ENCODE results near the gene AMOTL2. TPM values are rescaled to one million over a fixed set of nuclear protein-coding genes. Genes with fewer than 3 reads are reported as not detected.

The AMOTL2 gene
- total RNA-seq, 1 donor = 65.0 TPM

DNA sequence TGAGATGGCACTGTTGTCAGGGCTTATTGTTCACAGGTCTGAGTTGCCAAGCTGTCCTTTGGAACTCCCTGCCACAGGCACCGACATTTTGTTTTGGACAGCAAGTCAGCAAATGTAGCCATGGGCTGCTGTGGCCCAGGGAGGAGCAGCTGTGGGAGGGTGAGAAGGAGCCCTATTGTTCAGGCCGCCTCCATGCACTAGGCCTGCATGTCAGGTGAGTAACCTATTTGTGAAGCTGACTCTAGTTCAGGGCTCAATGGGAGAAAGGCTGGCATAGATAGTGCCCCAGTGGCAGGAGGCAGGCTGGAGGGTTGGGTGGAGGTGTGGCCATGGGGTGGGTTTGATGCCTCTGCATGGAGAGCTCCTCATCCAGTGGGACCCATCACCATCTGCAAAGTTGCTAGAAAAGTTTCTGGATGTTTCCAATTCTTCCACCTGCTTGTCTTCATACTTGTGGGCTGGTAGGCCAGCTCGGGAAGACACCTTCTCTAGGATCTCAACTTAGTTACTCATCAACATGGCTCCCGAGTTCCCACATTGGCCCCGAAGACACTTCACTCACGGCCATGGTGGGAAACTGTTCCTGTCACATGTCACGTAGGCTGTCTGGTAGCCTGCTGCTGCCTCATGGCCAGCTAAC is 19.5 kb downstream of the AMOTL2 start:
- TF ChIP-seq, protein P1, sequence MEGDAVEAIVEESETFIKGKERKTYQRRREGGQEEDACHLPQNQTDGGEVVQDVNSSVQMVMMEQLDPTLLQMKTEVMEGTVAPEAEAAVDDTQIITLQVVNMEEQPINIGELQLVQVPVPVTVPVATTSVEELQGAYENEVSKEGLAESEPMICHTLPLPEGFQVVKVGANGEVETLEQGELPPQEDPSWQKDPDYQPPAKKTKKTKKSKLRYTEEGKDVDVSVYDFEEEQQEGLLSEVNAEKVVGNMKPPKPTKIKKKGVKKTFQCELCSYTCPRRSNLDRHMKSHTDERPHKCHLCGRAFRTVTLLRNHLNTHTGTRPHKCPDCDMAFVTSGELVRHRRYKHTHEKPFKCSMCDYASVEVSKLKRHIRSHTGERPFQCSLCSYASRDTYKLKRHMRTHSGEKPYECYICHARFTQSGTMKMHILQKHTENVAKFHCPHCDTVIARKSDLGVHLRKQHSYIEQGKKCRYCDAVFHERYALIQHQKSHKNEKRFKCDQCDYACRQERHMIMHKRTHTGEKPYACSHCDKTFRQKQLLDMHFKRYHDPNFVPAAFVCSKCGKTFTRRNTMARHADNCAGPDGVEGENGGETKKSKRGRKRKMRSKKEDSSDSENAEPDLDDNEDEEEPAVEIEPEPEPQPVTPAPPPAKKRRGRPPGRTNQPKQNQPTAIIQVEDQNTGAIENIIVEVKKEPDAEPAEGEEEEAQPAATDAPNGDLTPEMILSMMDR (IDR thresholded peaks at IDR 0.05; ENCODE audit: insufficient read depth, low read length) = no peak
- no peak for DNase-seq (ENCODE audit: low read depth)
- no peak overlapping the region for H3K4me3 ChIP-seq (ENCODE audit: low read depth, low read length)

DNA sequence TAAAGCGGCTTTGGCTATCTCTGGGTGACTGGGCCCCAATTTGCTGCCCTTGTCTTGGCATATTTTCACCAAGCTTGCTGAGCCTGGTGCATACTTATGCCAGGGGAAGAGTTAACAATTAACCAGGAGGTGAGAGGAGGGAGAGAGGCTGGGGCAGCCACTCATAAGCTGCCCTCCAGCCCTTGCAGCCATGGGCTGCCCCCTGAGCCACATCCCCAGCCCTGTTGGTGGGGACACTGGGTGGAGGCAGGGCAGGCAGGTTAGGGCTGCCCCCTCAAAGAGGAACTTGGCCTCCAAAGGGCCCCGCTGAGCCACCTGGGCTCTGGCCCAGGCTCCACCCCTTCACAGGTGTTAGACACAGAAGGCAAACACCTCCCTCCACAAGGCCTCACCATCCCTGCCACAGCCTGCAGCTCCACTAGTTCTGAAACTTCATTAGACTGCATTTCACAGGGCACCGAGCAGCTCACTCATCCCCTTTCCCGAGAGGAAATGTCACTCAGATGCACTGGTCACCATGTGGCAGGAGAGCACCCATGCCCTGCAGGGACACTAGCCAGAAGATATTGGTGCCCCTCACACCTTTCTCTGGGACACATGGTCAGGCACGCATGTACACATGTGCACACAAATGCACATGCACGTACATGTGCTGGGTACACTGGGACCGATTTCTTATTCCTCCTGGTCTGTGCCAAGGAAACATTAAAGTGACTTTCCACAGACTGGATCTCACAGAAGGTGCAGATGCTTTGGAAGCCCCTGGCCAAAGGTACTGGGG is 20.2 kb downstream of the AMOTL2 start:
- DNase-seq (ENCODE audit: low read depth) = peak; percentile 23
- TF ChIP-seq, protein P1 (IDR thresholded peaks at IDR 0.05; ENCODE audit: insufficient read depth, low read length) = no peak
- no peak overlapping the region for H3K4me3 ChIP-seq (ENCODE audit: low read depth, low read length)

DNA sequence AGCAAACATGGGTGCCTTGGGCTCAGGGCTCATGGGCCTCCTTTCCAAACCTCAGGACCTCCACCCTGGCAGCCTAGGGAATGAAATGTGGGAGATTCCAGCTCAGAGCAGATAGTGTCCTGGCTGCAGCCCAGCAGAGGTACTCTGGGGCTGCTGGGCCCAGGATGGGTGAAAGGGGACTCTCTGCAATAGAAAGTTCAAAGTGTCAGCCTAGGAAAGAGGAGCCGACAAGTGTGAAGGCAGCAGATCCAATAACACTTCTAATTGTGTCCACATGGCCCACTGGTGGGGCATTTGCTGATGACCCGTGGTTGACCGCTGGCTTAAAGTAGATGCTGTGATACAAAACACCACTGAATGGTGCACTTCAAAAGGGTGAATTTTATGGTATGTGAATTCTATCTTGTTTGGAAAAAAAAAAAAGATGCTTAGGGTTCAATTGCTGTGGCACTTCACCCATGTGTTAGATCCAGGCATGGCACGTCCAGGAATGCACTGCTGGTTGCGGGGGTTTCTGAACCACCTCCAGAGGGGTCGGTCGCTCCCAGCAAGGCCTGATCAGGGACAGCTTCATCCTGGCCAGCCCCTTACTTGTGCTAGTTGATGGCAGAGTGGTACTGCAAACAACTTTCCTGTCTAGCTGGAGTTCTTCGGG is 20.9 kb downstream of the AMOTL2 start:
- TF ChIP-seq, protein P1 (IDR thresholded peaks at IDR 0.05; ENCODE audit: insufficient read depth, low read length) = no peak
- no peak overlapping the region for H3K4me3 ChIP-seq (ENCODE audit: low read depth, low read length)
- peak; percentile 29 for DNase-seq (ENCODE audit: low read depth)

DNA sequence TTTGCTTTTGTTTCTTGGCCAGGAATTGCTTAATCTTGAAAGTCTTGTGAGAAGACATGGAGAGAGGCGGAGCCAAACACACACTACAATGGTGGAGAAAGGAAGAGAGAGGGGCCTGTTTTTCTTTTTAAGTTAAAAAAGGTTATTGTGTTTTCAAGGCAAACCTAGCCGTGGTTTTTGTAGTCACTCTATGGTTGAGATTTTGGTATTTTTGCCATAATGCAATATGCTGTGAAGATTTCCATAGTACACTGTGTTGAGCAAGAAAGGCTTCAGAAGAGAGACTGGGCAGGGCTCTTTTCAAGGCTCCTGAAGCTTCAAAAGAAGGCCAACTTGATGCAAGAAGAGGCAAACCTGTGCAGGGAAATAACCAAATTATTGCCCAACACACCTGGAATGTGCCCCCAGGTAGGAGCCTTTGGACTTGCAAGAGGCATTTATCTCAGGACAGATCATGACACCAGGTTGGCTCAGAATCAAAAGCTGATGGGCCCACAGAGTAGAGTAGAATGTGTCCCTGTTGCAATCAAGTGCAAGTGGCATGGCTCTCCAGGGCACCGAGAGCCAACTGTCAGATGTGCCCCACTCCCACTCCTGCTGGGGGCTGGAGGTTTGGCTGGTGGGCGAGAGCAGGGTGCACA is 22.1 kb downstream of the AMOTL2 start:
- TF ChIP-seq, protein P1 (IDR thresholded peaks at IDR 0.05; ENCODE audit: insufficient read depth, low read length) = no peak
- DNase-seq (ENCODE audit: low read depth) = peak; percentile 86
- no peak overlapping the region for H3K4me3 ChIP-seq (ENCODE audit: low read depth, low read length)

DNA sequence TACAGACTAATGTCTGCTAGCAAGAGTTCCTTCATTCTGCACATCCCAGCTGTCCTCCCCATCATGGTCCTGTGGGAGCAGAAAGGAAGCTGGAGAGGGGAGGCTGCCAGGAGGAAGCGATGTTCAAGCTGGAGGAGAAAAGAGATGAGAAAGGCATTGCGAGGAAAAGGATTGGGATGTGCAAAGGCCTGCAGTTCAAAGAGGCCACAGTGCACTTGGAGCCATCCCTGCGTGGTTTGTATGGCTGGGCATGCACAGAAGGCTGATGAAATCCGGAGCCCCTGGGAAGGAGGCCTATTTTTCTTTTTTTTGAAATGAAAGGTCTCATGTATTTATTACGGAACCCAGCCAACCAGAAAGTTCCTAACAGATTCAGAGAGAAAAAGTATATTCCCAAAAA is 22.8 kb downstream of the AMOTL2 start:
- DNase-seq (ENCODE audit: low read depth) = peak; percentile 73
- TF ChIP-seq, protein P1 (IDR thresholded peaks at IDR 0.05; ENCODE audit: insufficient read depth, low read length) = no peak
- no peak overlapping the region for H3K4me3 ChIP-seq (ENCODE audit: low read depth, low read length)

DNA sequence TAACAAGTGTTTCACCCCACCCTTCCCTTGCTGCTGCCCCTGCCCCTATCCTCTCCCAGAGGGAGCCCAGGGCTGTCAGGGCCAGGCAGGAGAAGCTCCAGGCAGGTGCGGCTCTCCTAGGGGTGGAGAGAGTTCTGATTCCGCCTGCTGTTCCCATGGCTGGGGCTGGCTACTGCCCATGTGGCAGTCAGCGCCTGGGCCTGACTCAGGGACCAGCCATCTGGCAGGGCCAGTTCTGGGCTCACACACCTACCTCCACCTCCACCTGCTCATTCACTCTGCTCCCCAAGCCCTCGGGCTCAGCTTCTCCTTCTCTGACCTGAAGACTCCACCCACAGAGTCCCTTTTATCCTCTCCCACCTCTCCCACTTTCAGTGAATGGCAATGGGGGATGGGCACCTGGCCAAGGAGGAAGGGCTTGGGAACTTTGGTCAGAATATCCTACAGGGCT is 23.4 kb downstream of the AMOTL2 start:
- TF ChIP-seq, protein P1 (IDR thresholded peaks at IDR 0.05; ENCODE audit: insufficient read depth, low read length) = no peak
- DNase-seq (ENCODE audit: low read depth) = no peak
- no peak overlapping the region for H3K4me3 ChIP-seq (ENCODE audit: low read depth, low read length)
